Measurements from ENCODE around the gene ASTN2.

The ASTN2 gene

DNA sequence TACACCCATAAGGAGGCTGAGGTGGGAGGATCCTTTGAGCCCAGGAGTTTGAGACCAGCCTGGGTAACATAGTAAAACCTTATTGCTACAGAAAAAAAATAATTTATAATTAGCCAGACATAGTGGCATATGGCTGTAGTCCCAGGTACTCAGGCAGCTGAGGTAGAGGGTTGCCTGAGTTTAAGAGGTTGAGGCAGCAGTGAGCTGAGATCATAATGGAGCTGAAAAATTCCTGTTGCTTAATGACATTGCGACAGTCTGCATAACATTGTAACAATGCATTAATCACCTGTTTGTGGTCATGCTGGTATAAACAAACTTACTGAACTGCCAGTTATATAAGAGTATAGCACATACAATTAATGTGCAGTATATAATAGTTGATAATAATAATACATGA is 513.6 kb downstream of the ASTN2 start:
- Histone ChIP-seq H3K36me3 (ENCODE audit: control insufficient read depth, low read length) (no peaks in the 10 kb centered on the region), H3K9me3 (ENCODE audit: control insufficient read depth, insufficient read depth, low read length) (no peaks in the 10 kb centered on the region), H3K4me3 (ENCODE audit: low read length) (no peak overlapping the region), H4K20me1 (ENCODE audit: control insufficient read depth, insufficient read depth, low read depth, low read length) (no peaks in the 10 kb centered on the region), H3K27me3 (ENCODE audit: control insufficient read depth, low read length) (no peaks in the 10 kb centered on the region), H3K9me2 (replicated peaks; ENCODE audit: control insufficient read depth, low read length) (no peaks in the 10 kb centered on the region), H3K79me2 (ENCODE audit: control insufficient read depth, low read length) (no peaks in the 10 kb centered on the region), H3F3A (ENCODE audit: control insufficient read depth, insufficient read depth) (no peaks in the 10 kb centered on the region), H3K4me2 (ENCODE audit: low read length) (no peak overlapping the region), H3K27ac (ENCODE audit: low read depth, low read length) (no peak overlapping the region), H3K4me1 (ENCODE audit: control insufficient read depth, low read length) (no peaks in the 10 kb centered on the region)
- no peak for TF ChIP-seq EZH2phosphoT487 (IDR thresholded peaks at IDR 0.05; ENCODE audit: borderline replicate concordance, low read length)
- no peak for TF ChIP-seq CTCF (IDR thresholded peaks at IDR 0.05; ENCODE audit: low read depth, low read length, poor library complexity, severe bottlenecking)

DNA sequence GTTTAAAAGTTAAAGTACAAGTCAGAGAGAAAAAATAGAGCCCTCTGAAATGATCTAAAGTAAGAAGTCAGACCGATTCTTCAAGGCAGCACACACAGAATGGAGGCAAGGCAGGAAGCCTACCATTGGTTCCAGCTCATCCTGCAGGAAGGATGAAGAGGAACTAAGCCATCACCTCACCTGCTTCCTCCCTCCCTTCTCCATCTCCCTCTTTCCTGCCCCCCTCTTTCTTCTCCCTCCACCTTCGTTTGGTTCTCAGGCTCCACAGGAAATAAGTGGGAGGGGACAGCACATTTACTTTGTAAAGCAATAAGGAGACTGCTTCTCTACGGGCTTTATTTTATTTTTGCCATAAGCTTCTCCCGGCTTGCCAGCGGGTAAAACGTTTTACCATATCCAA is 514.3 kb downstream of the ASTN2 start:
- Histone ChIP-seq H3K27ac (ENCODE audit: low read depth, low read length) (no peak overlapping the region), H3K36me3 (ENCODE audit: control insufficient read depth, low read length) (no peaks in the 10 kb centered on the region), H4K20me1 (ENCODE audit: control insufficient read depth, insufficient read depth, low read depth, low read length) (no peaks in the 10 kb centered on the region), H3K9me2 (replicated peaks; ENCODE audit: control insufficient read depth, low read length) (no peaks in the 10 kb centered on the region), H3K4me1 (ENCODE audit: control insufficient read depth, low read length) (no peaks in the 10 kb centered on the region), H3F3A (ENCODE audit: control insufficient read depth, insufficient read depth) (no peaks in the 10 kb centered on the region), H3K9me3 (ENCODE audit: control insufficient read depth, insufficient read depth, low read length) (no peaks in the 10 kb centered on the region), H3K79me2 (ENCODE audit: control insufficient read depth, low read length) (no peaks in the 10 kb centered on the region), H3K4me2 (ENCODE audit: low read length) (no peak overlapping the region), H3K4me3 (ENCODE audit: low read length) (no peak overlapping the region), H3K27me3 (ENCODE audit: control insufficient read depth, low read length) (no peaks in the 10 kb centered on the region)
- TF ChIP-seq EZH2phosphoT487 (IDR thresholded peaks at IDR 0.05; ENCODE audit: borderline replicate concordance, low read length) (no peak), CTCF (IDR thresholded peaks at IDR 0.05; ENCODE audit: low read depth, low read length, poor library complexity, severe bottlenecking) (no peak)

DNA sequence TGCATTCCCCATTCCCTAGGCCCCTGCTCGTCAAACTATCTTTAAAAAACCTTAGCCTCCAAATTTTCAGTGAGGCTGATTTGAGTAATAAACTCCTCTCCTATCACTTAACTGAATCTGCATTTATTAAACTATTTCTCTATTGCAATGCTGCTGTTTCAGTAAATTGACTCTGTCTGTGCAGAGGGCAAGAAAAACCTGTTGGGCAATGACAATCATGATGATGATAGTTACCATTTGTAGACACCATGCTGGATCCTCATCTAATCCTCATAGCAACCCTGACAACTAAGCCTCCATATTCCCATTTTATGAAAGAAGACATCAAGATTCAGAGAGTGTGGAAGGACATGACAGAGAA is 514.9 kb downstream of the ASTN2 start:
- H3K4me1 ChIP-seq (ENCODE audit: control insufficient read depth, low read length): no peaks in the 10 kb centered on the region
- no peak overlapping the region for H3K27ac ChIP-seq (ENCODE audit: low read depth, low read length)
- no peaks in the 10 kb centered on the region for H3K79me2 ChIP-seq (ENCODE audit: control insufficient read depth, low read length)
- no peaks in the 10 kb centered on the region for H4K20me1 ChIP-seq (ENCODE audit: control insufficient read depth, insufficient read depth, low read depth, low read length)
- no peaks in the 10 kb centered on the region for H3K9me3 ChIP-seq (ENCODE audit: control insufficient read depth, insufficient read depth, low read length)
- no peak overlapping the region for H3K4me3 ChIP-seq (ENCODE audit: low read length)
- no peaks in the 10 kb centered on the region for H3F3A ChIP-seq (ENCODE audit: control insufficient read depth, insufficient read depth)
- no peaks in the 10 kb centered on the region for H3K27me3 ChIP-seq (ENCODE audit: control insufficient read depth, low read length)
- no peak overlapping the region for H3K4me2 ChIP-seq (ENCODE audit: low read length)
- no peaks in the 10 kb centered on the region for H3K9me2 ChIP-seq (replicated peaks; ENCODE audit: control insufficient read depth, low read length)
- H3K36me3 ChIP-seq (ENCODE audit: control insufficient read depth, low read length): no peaks in the 10 kb centered on the region
- no peak for TF ChIP-seq CTCF (IDR thresholded peaks at IDR 0.05; ENCODE audit: low read depth, low read length, poor library complexity, severe bottlenecking)
- TF ChIP-seq EZH2phosphoT487 (IDR thresholded peaks at IDR 0.05; ENCODE audit: borderline replicate concordance, low read length): no peak

All from DOHH2 (cell line).